Measurements from ENCODE around the gene TM6SF1. TPM values are rescaled to one million over a fixed set of nuclear protein-coding genes. Genes with fewer than 3 reads are reported as not detected.

TM6SF1 gene
- total RNA-seq, 4 donors from 2014 or later, result 9.5 to 34.3 (median 14.0) TPM

DNA sequence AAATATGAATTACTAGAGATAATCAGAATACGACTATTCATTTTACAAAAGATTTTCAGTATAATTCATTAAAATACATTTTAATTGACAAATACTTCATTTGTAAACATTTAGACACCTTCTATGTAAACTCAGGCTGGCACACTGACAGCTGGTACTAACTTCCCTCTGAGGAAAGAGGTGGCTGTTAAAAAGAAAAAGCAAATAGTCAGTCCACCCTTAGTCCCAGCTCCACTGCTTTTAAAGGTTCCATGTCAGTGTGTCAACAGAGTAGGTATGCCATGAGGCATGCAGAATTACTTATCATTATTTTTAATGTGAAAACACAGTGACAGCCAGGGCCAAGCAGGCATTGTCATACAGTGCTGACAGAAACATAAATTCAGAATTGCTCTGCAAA, 16.1 kb downstream of the TM6SF1 start:
- TF ChIP-seq CTCF (IDR thresholded peaks at IDR 0.05; ENCODE audit: low read depth), result no peak

DNA sequence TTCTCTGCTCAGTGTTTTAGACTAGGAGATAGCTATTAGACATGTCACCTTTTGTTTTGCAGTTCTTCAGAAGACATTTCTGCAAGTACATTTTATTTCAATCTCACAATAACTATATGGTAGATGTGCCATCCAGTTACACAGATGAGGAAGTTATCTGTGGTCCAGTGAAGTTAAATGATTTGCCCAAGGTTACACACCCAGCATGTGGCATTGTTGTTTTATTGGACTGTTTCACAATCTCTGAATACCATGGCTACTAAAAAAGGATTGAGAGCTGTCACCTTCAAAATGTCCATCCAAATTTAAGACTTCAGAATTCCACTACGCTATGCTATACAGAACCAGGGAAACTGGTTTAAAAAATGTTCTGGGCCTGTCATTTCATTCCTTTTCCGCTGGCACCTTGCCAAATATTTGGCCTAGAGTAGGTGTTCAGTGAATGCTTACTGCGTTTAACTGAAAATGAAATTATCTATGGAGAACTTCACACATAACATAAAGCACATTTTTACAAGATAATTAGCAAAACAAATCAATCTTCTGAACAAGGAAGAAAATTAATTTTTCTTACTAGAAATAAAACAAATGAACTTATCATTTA, 20.2 kb downstream of the TM6SF1 start:
- no peak for TF ChIP-seq CTCF (IDR thresholded peaks at IDR 0.05; ENCODE audit: low read depth)

DNA sequence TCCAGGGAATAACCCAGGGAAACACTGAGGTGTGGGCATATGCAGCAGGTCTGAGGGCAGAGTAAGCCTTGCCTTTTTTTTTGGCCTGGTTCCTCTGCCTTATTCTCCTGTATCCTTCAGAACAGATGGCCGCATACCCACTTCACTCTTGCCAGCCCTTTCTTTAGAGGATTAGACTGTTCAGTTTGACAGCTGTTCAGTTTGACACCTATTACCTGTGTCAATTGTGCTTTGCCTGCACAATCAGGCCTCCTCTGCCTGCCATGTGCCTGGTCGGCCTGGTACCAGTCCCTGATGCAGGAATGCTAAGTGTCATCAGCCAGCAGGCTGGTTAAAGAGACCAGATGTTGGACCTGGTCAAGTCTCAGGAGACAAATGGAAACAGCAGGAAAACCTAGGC, 22.3 kb downstream of the TM6SF1 start:
- TF ChIP-seq CTCF (IDR thresholded peaks at IDR 0.05; ENCODE audit: low read depth), result no peak

- TF ChIP-seq CTCF (IDR thresholded peaks at IDR 0.05; ENCODE audit: low read depth), result no peak
Observed at GRCh38 chr15:83132861-83133523, 25.5 kb downstream of the TM6SF1 start.

DNA sequence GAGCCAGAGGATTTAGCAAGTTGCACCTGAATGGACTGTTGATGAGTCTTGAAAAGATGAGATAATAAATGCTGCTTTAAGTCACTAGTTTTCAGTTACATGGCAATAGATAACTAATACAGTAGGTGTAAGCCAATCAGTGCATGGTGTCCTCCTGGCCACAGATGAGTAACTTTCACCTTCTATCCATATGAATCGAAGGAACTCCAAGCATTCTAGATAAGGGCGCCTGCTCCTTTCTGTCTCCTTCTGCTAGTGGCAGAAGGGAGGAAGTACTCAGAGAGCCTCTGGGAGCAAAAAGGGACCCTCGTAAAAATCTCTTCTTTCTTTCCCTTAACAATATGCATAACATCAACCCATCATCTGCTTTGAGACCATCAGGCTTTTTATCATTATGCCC, 37.3 kb downstream of the TM6SF1 start:
- TF ChIP-seq CTCF (IDR thresholded peaks at IDR 0.05; ENCODE audit: low read depth), result no peak

- TF ChIP-seq CTCF (IDR thresholded peaks at IDR 0.05; ENCODE audit: low read depth), result no peak
Observed at GRCh38 chr15:83153288-83153687, 45.8 kb downstream of the TM6SF1 start.

- TF ChIP-seq CTCF (IDR thresholded peaks at IDR 0.05; ENCODE audit: low read depth), result no peak
Observed at GRCh38 chr15:83155942-83156341, 48.5 kb downstream of the TM6SF1 start.

All from subcutaneous adipose tissue (tissue), 4 donors.